ENCODE results near the gene PAK5. TPM values are rescaled to one million over a fixed set of nuclear protein-coding genes. Genes with fewer than 3 reads are reported as not detected.

PAK5 gene
- total RNA-seq, 4 donors from 2014 or later, result not detected

DNA sequence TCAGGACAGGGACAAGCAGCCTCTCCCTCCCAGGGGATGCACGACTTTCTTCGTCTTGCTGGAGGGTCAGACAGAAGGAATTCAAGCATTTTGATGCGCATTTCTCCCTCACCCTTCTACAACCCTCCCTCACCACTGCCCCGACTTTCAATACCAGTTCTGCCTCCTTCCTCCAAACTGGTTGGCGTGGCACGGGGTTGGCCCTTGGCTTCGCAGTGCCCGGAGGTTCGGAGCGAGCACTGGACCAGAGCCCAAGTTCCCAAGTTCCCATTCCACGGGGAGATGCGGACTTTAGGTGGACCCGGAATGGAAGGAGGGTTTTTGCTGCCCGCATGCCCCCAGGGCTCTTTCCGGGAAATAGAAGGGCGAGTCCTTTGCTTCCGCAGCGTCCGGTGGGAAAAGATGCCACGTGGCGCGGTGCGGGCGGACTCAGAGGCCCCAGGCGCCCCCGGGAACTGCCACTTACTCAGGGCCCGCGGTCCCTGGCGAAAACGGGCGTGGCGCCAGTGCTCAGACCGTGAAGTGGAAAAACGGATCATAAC is 332.5 kb downstream of the PAK5 start:
- WGBS, 2 donors (ENCODE audit: low coverage in 1 of 2), result 34% methylated on average over 34 of the region's 34 CpGs; no CpG with 5 or more reads in 1 of the 2 donors
- H3K36me3 ChIP-seq, result no peaks in the 10 kb centered on the region
- peaks cover 0 to 5% (median 0%) of the 10 kb centered on the region in 4 donors for H3K4me1 ChIP-seq
- H3K27ac ChIP-seq, result no peak overlapping the region
- intact Hi-C loops (cut with DNase I; ENCODE audit: low total_unique reads) (no loop called here), in situ Hi-C loops (cut with MboI; ENCODE audit: low pct_ligation_motif_present in 1 of 4, low pct_unique_long_range_greater_than_20kb in 1 of 4, low sequenced_read_pairs in 3 of 4) (loop anchor here in 1 of 4 donors (10.0 kb wide), 1 partner anchor 62 kb away; no protein-coding TSS in a partner anchor)
- no peak overlapping the region for H3K4me3 ChIP-seq
- H3K27me3 ChIP-seq, result peaks cover 68% of the 10 kb centered on the region
- TF ChIP-seq POLR2AphosphoS5 (IDR thresholded peaks at IDR 0.05), result no peak
- no peak for TF ChIP-seq POLR2A (IDR thresholded peaks at IDR 0.05)
- no peak for TF ChIP-seq EP300 (IDR thresholded peaks at IDR 0.05; ENCODE audit: low read depth)
- TF ChIP-seq CTCF (IDR thresholded peaks at IDR 0.05), result no peak
- no peaks in the 10 kb centered on the region for H3K9me3 ChIP-seq
- DNase-seq, result no peak

GRCh38 chr20:9503526-9504245 is 335.2 kb downstream of the PAK5 start:
- DNase-seq, result no peak
- Histone ChIP-seq H3K27ac (no peak overlapping the region), H3K27me3 (peaks cover 42% of the 10 kb centered on the region), H3K4me1 (peaks cover 0 to 14% (median 4%) of the 10 kb centered on the region in 4 donors), H3K9me3 (no peaks in the 10 kb centered on the region), H3K4me3 (no peak overlapping the region), H3K36me3 (no peaks in the 10 kb centered on the region)
- in situ Hi-C loops (cut with MboI; ENCODE audit: low pct_ligation_motif_present in 1 of 4, low pct_unique_long_range_greater_than_20kb in 1 of 4, low sequenced_read_pairs in 3 of 4) (loop anchor here in 1 of 4 donors (10.0 kb wide), 1 partner anchor 59 kb away; no protein-coding TSS in a partner anchor), intact Hi-C loops (cut with DNase I; ENCODE audit: low total_unique reads) (no loop called here)
- 64 to 69% methylated on average over 5 to 9 of the region's 9 CpGs for WGBS, 2 donors (ENCODE audit: low coverage in 1 of 2)
- no peak for TF ChIP-seq POLR2A (IDR thresholded peaks at IDR 0.05)
- no peak for TF ChIP-seq POLR2AphosphoS5 (IDR thresholded peaks at IDR 0.05)
- TF ChIP-seq EP300 (IDR thresholded peaks at IDR 0.05; ENCODE audit: low read depth), result no peak
- no peak for TF ChIP-seq CTCF (IDR thresholded peaks at IDR 0.05)

DNA sequence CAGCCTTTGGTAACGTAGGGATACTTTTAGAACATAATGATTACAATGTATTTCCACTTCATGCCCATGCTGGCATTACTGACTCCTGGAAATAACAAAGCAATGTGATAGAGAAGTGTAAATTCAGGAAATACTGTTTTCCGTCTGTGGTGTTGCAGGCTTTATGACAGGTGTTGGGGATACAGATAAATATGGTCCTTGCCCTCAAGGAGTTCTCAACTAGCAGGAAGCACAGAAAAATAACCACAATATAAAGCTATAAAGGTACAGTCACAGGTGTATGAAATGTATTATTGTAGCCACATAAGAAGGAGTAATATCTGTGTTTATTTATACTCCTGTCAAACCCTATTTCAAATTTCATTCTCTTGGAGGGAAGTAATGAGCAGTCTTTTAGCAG is 337.4 kb downstream of the PAK5 start:
- Histone ChIP-seq H3K4me3 (no peak overlapping the region), H3K27me3 (peaks cover 19% of the 10 kb centered on the region), H3K27ac (no peak overlapping the region), H3K4me1 (peaks cover 0 to 14% (median 1%) of the 10 kb centered on the region in 4 donors), H3K36me3 (no peaks in the 10 kb centered on the region), H3K9me3 (no peaks in the 10 kb centered on the region)
- in situ Hi-C loops (cut with MboI; ENCODE audit: low pct_ligation_motif_present in 1 of 4, low pct_unique_long_range_greater_than_20kb in 1 of 4, low sequenced_read_pairs in 3 of 4), result loop anchor here in 1 of 4 donors (10.0 kb wide), 1 partner anchor 57 kb away; no protein-coding TSS in a partner anchor
- no peak for DNase-seq
- intact Hi-C loops (cut with DNase I; ENCODE audit: low total_unique reads), result no loop called here
- WGBS, 2 donors (ENCODE audit: low coverage in 1 of 2), result 22 to 34% methylated on average over 1 to 2 of the region's 2 CpGs
- TF ChIP-seq EP300 (IDR thresholded peaks at IDR 0.05; ENCODE audit: low read depth) (no peak), POLR2A (IDR thresholded peaks at IDR 0.05) (no peak), POLR2AphosphoS5 (IDR thresholded peaks at IDR 0.05) (no peak), CTCF (IDR thresholded peaks at IDR 0.05) (no peak)

- Histone ChIP-seq H3K36me3 (no peaks in the 10 kb centered on the region), H3K4me1 (peaks cover 0 to 14% (median 1%) of the 10 kb centered on the region in 4 donors), H3K9me3 (no peaks in the 10 kb centered on the region), H3K27me3 (peaks cover 6% of the 10 kb centered on the region), H3K4me3 (no peak overlapping the region), H3K27ac (no peak overlapping the region)
- TF ChIP-seq POLR2A (IDR thresholded peaks at IDR 0.05) (no peak), EP300 (IDR thresholded peaks at IDR 0.05; ENCODE audit: low read depth) (no peak), POLR2AphosphoS5 (IDR thresholded peaks at IDR 0.05) (no peak), CTCF (IDR thresholded peaks at IDR 0.05) (no peak)
- 7 to 43% methylated on average over 2 of the region's 2 CpGs for WGBS, 2 donors (ENCODE audit: low coverage in 1 of 2)
- intact Hi-C loops (cut with DNase I; ENCODE audit: low total_unique reads), result no loop called here
- in situ Hi-C loops (cut with MboI; ENCODE audit: low pct_ligation_motif_present in 1 of 4, low pct_unique_long_range_greater_than_20kb in 1 of 4, low sequenced_read_pairs in 3 of 4), result loop anchor here in 1 of 4 donors (10.0 kb wide), 1 partner anchor 55 kb away; no protein-coding TSS in a partner anchor
- DNase-seq, result peak; percentile 20
Observed at GRCh38 chr20:9500121-9500520, 338.8 kb downstream of the PAK5 start.
